Measurements from ENCODE around the gene DAAM2. TPM values are rescaled to one million over a fixed set of nuclear protein-coding genes. Genes with fewer than 3 reads are reported as not detected.

DAAM2 gene
- total RNA-seq, 3 donors from 2014 or later, result 16.2 to 59.5 (median 41.3) TPM

DNA sequence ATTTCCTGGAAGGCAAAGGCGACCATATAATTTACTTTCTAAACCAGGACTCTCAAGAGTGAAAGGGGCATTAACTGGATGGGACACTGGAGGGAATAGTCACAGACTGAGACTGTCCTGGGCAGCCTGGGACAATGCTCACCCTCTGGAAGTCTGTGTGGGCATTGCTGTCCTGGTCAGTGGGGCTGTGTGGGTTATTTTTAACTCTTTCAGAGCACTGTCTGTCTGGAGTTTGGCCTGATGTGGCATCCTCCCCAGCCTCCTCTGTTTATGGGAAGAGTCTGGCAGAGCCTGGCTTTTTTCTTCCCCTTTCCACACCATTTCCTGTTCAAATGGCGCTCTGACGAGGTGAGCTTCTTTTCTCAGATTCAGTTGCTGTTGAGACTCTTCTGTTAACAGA, 11.7 kb downstream of the DAAM2 start:
- peak overlapping the region; percentile 2 to 33 for H3K27ac ChIP-seq
- H3K27me3 ChIP-seq, result no peaks in the 10 kb centered on the region
- intact Hi-C loops (cut with DNase I; ENCODE audit: low total_unique reads), result no loop called here
- TF ChIP-seq POLR2A (IDR thresholded peaks at IDR 0.05) (no peak), POLR2AphosphoS5 (IDR thresholded peaks at IDR 0.05) (no peak)
- TF ChIP-seq, protein P1, sequence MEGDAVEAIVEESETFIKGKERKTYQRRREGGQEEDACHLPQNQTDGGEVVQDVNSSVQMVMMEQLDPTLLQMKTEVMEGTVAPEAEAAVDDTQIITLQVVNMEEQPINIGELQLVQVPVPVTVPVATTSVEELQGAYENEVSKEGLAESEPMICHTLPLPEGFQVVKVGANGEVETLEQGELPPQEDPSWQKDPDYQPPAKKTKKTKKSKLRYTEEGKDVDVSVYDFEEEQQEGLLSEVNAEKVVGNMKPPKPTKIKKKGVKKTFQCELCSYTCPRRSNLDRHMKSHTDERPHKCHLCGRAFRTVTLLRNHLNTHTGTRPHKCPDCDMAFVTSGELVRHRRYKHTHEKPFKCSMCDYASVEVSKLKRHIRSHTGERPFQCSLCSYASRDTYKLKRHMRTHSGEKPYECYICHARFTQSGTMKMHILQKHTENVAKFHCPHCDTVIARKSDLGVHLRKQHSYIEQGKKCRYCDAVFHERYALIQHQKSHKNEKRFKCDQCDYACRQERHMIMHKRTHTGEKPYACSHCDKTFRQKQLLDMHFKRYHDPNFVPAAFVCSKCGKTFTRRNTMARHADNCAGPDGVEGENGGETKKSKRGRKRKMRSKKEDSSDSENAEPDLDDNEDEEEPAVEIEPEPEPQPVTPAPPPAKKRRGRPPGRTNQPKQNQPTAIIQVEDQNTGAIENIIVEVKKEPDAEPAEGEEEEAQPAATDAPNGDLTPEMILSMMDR (IDR thresholded peaks at IDR 0.05), result no peak
- no peak for DNase-seq (ENCODE audit: low spot score in 2 of 2)
- no peak overlapping the region for H3K4me3 ChIP-seq
- H3K36me3 ChIP-seq, result no peaks in the 10 kb centered on the region
- no peaks in the 10 kb centered on the region for H3K4me1 ChIP-seq
- H3K9me3 ChIP-seq, result no peaks in the 10 kb centered on the region

DNA sequence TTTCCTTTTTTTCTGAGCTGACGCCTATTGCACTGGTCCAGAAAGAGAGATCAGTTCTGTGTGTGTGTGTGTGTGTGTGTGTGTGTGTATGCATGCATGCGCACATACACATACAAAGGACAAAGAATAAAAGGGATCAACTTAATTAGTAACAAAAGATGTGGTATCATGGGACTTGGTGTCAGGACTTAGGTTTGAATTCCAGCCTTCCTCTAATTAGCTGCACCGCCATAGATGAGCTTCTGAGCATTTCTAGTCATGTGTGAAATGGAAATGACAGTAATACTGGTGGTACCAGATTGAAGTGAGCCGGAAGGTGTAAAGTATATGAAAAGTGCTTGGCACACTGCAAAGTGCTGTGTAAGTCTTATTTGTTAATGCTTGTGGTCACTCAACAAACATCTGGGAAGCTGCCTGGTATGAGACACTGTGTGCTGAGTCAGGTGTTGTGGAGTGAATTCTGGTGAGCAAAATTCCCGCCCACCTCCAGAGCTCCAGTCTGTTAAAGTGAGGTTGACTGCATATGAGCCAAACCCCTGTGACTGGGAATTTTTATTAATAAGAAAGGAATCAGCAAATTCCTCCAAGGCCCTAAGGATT, 12.4 kb downstream of the DAAM2 start:
- TF ChIP-seq, protein P1 (IDR thresholded peaks at IDR 0.05), result no peak
- TF ChIP-seq POLR2AphosphoS5 (IDR thresholded peaks at IDR 0.05) (no peak), POLR2A (IDR thresholded peaks at IDR 0.05) (no peak)
- H3K4me3 ChIP-seq, result no peak overlapping the region
- H3K4me1 ChIP-seq, result no peaks in the 10 kb centered on the region
- intact Hi-C loops (cut with DNase I; ENCODE audit: low total_unique reads), result no loop called here
- DNase-seq (ENCODE audit: low spot score in 2 of 2), result no peak
- no peak overlapping the region for H3K27ac ChIP-seq
- no peaks in the 10 kb centered on the region for H3K27me3 ChIP-seq
- H3K9me3 ChIP-seq, result no peaks in the 10 kb centered on the region
- no peaks in the 10 kb centered on the region for H3K36me3 ChIP-seq

DNA sequence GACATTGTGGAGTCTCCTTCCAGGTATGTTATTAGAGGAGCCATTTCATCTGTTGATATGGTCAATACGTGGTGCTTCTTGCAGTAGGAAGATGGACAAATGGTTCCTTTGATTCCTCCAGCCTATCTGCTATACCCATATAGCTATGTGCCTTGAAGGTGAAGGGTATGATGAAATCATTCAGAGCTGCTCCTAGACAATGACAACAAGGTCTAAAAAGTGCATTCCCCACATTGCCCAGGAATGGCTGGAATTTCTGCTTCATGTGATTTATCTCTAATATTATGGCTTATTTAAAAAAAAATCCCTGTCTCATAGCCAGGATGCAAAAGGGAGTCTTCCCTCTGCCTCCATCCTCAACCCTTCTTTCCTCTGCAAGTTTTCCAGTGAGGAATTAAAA, 14.1 kb downstream of the DAAM2 start:
- intact Hi-C loops (cut with DNase I; ENCODE audit: low total_unique reads), result no loop called here
- no peak overlapping the region for H3K27ac ChIP-seq
- no peak overlapping the region for H3K4me3 ChIP-seq
- H3K9me3 ChIP-seq, result no peaks in the 10 kb centered on the region
- no peaks in the 10 kb centered on the region for H3K4me1 ChIP-seq
- no peaks in the 10 kb centered on the region for H3K27me3 ChIP-seq
- TF ChIP-seq POLR2A (IDR thresholded peaks at IDR 0.05) (no peak), POLR2AphosphoS5 (IDR thresholded peaks at IDR 0.05) (no peak)
- TF ChIP-seq, protein P1 (IDR thresholded peaks at IDR 0.05), result no peak
- DNase-seq (ENCODE audit: low spot score in 2 of 2), result no peak
- H3K36me3 ChIP-seq, result no peaks in the 10 kb centered on the region

DNA sequence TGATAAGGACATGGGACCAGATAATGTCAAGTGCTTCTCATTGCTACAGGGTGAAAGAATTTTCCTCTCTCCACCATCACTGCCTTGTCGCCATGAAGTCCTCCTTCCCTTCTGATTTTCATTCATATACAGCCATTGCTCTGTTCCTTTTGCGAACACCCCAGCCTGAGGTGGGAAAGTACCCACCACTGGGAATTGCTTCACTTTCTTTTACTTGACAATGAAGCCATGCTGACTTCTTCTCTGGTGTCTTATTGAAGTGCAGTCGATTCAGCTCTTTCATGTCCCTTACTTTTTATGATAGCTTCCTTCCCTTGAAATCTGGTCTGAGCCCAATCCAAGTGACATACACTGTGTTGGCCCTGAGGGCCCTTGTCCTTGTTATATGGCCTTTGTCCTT, 16.2 kb downstream of the DAAM2 start:
- Histone ChIP-seq H3K27ac (peak overlapping the region in 1 of 2 donors; percentile 28), H3K9me3 (no peaks in the 10 kb centered on the region), H3K27me3 (no peaks in the 10 kb centered on the region), H3K4me3 (no peak overlapping the region), H3K4me1 (peaks cover 2 to 9% of the 10 kb centered on the region in 2 donors), H3K36me3 (no peaks in the 10 kb centered on the region)
- TF ChIP-seq, protein P1 (IDR thresholded peaks at IDR 0.05), result no peak
- no peak for DNase-seq (ENCODE audit: low spot score in 2 of 2)
- intact Hi-C loops (cut with DNase I; ENCODE audit: low total_unique reads), result no loop called here

DNA sequence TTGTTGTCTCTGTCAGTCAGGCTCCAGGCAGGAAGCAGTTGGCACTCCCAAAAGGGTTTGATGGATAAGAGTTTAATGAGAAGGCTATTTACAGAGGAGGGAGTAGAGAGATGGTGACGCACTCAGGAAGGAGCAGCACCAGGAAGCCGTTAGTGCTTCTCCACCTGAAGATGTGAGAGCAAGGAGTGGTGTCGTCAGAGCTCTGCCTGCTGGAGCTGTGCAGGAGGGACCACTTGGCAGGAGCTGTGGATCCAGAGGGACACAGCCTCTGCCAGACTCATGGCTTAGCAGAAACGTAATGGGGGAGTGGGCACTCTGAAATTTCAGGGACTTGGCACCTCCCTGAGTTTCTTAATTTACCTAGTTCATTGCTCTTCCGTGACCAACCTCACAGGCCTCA, 16.8 kb downstream of the DAAM2 start:
- no peaks in the 10 kb centered on the region for H3K27me3 ChIP-seq
- intact Hi-C loops (cut with DNase I; ENCODE audit: low total_unique reads), result no loop called here
- DNase-seq (ENCODE audit: low spot score in 2 of 2), result no peak
- H3K27ac ChIP-seq, result peak overlapping the region; percentile 10 to 13
- TF ChIP-seq, protein P1 (IDR thresholded peaks at IDR 0.05), result no peak
- no peak for TF ChIP-seq POLR2AphosphoS5 (IDR thresholded peaks at IDR 0.05)
- TF ChIP-seq POLR2A (IDR thresholded peaks at IDR 0.05), result no peak
- peaks cover 2 to 13% of the 10 kb centered on the region in 2 donors for H3K4me1 ChIP-seq
- H3K4me3 ChIP-seq, result no peak overlapping the region
- H3K9me3 ChIP-seq, result no peaks in the 10 kb centered on the region
- H3K36me3 ChIP-seq, result no peaks in the 10 kb centered on the region

Data from breast epithelium (tissue), 4 donors.